Measurements from ENCODE around the gene SYNPO. TPM values are rescaled to one million over a fixed set of nuclear protein-coding genes. Genes with fewer than 3 reads are reported as not detected.

SYNPO gene
- total and polyA plus RNA-seq, 4 donors, result 10.3 to 111 (median 42.4) TPM

- H3K27ac ChIP-seq (ENCODE audit: low read depth in 1 of 2, low read length in 1 of 2), result peak overlapping the region; percentile 86 to 94
- H3K9ac ChIP-seq (ENCODE audit: insufficient read depth in 1 of 2, low read length in 2 of 2), result peak overlapping the region in 1 of 2 donors; percentile 35
- no peaks in the 10 kb centered on the region for H3K27me3 ChIP-seq (ENCODE audit: control insufficient read depth in 3 of 3, insufficient read depth in 3 of 3, low read length in 2 of 3)
- H3K9me3 ChIP-seq (ENCODE audit: control insufficient read depth in 4 of 4, insufficient read depth in 3 of 4, low read length in 3 of 4), result no peaks in the 10 kb centered on the region
- peaks cover 0 to 3% (median 0%) of the 10 kb centered on the region in 4 donors for H3K36me3 ChIP-seq (ENCODE audit: control insufficient read depth in 4 of 4, insufficient read depth in 4 of 4, low read length in 4 of 4)
- H3K4me3 ChIP-seq, result no peak overlapping the region
- DNase-seq (no peak), ATAC-seq (ENCODE audit: insufficient read depth, low FRiP score) (no peak)
- WGBS, 2 donors, result 81 to 92% methylated on average over 12 of the region's 12 CpGs
- no peak for TF ChIP-seq CTCF (IDR thresholded peaks at IDR 0.05; ENCODE audit: control extremely low read depth, extremely low read depth)
- peaks cover 24 to 66% (median 55%) of the 10 kb centered on the region in 5 donors for H3K4me1 ChIP-seq (ENCODE audit: control insufficient read depth in 5 of 5, insufficient read depth in 5 of 5, low read length in 5 of 5)
Observed at GRCh38 chr5:150642991-150643710, 2.7 kb downstream of the SYNPO start.

- H3K4me1 ChIP-seq (ENCODE audit: control insufficient read depth in 5 of 5, insufficient read depth in 5 of 5, low read length in 5 of 5), result peaks cover 20 to 65% (median 55%) of the 10 kb centered on the region in 5 donors
- 82 to 87% methylated on average over 5 of the region's 5 CpGs for WGBS, 2 donors
- no peak for ATAC-seq (ENCODE audit: insufficient read depth, low FRiP score)
- peak overlapping the region; percentile 40 to 94 for H3K27ac ChIP-seq (ENCODE audit: low read depth in 1 of 2, low read length in 1 of 2)
- TF ChIP-seq CTCF (IDR thresholded peaks at IDR 0.05; ENCODE audit: control extremely low read depth, extremely low read depth), result no peak
- H3K4me3 ChIP-seq, result no peak overlapping the region
- DNase-seq, result no peak
- no peaks in the 10 kb centered on the region for H3K27me3 ChIP-seq (ENCODE audit: control insufficient read depth in 3 of 3, insufficient read depth in 3 of 3, low read length in 2 of 3)
- H3K9me3 ChIP-seq (ENCODE audit: control insufficient read depth in 4 of 4, insufficient read depth in 3 of 4, low read length in 3 of 4), result no peaks in the 10 kb centered on the region
- peaks cover 2 to 12% (median 5%) of the 10 kb centered on the region in 4 donors for H3K36me3 ChIP-seq (ENCODE audit: control insufficient read depth in 4 of 4, insufficient read depth in 4 of 4, low read length in 4 of 4)
- no peak overlapping the region for H3K9ac ChIP-seq (ENCODE audit: insufficient read depth in 1 of 2, low read length in 2 of 2)
Observed at GRCh38 chr5:150644058-150644457, 3.6 kb downstream of the SYNPO start.

- DNase-seq (no peak), ATAC-seq (ENCODE audit: insufficient read depth, low FRiP score) (no peak)
- no peak for TF ChIP-seq CTCF (IDR thresholded peaks at IDR 0.05; ENCODE audit: control extremely low read depth, extremely low read depth)
- WGBS, 2 donors, result 56 to 82% methylated on average over 2 of the region's 2 CpGs
- Histone ChIP-seq H3K27ac (ENCODE audit: low read depth in 1 of 2, low read length in 1 of 2) (peak overlapping the region; percentile 40 to 94), H3K9ac (ENCODE audit: insufficient read depth in 1 of 2, low read length in 2 of 2) (no peak overlapping the region), H3K4me3 (no peak overlapping the region), H3K9me3 (ENCODE audit: control insufficient read depth in 4 of 4, insufficient read depth in 3 of 4, low read length in 3 of 4) (no peaks in the 10 kb centered on the region), H3K4me1 (ENCODE audit: control insufficient read depth in 5 of 5, insufficient read depth in 5 of 5, low read length in 5 of 5) (peaks cover 18 to 60% (median 52%) of the 10 kb centered on the region in 5 donors), H3K36me3 (ENCODE audit: control insufficient read depth in 4 of 4, insufficient read depth in 4 of 4, low read length in 4 of 4) (peaks cover 2 to 17% (median 7%) of the 10 kb centered on the region in 4 donors), H3K27me3 (ENCODE audit: control insufficient read depth in 3 of 3, insufficient read depth in 3 of 3, low read length in 2 of 3) (no peaks in the 10 kb centered on the region)
Observed at GRCh38 chr5:150644514-150644913, 4.1 kb downstream of the SYNPO start.

All from lung (tissue), 12 donors.